HFFc6 (cell line): Measurements from ENCODE around the gene RABGAP1L. TPM values are rescaled to one million over a fixed set of nuclear protein-coding genes. Genes with fewer than 3 reads are reported as not detected.

ENCODE experiments used
- DNase-seq: peaks from one replicate; pipeline ENCODE4 v3.0.0-alpha.2; 2018
- H3K27ac Mint-ChIP-seq: 2 replicates; pipeline ENCODE4 v1.8.0; 2020; ENCODE audit warnings: mild to moderate bottlenecking, mixed read lengths
- H3K27me3 Mint-ChIP-seq: 2 replicates; pipeline ENCODE4 v1.8.0; 2021; ENCODE audit warnings: mild to moderate bottlenecking, moderate library complexity, mixed read lengths; ENCODE audit not compliant: insufficient read depth
- H3K36me3 Mint-ChIP-seq: 2 replicates; pipeline ENCODE4 v1.8.0; 2021; ENCODE audit warnings: low read depth, mixed read lengths
- H3K4me1 Mint-ChIP-seq: 2 replicates; pipeline ENCODE4 v1.8.0; 2020; ENCODE audit warnings: low read depth, mixed read lengths
- H3K4me3 Mint-ChIP-seq: 2 replicates; pipeline ENCODE4 v1.8.0; 2020; ENCODE audit warnings: mild to moderate bottlenecking, moderate library complexity, mixed read lengths
- H3K9me3 Mint-ChIP-seq: 2 replicates; pipeline ENCODE4 v1.8.0; 2020; ENCODE audit warnings: mild to moderate bottlenecking, mixed read lengths
- CTCF ChIP-seq: fragments of 200-600 bp; sonication (generic); IDR thresholded peaks from 2 replicates; pipeline ENCODE4 v1.5.0; 2021; ENCODE audit warnings: antibody characterized with exemption, mild to moderate bottlenecking
- total RNA-seq, 6 experiments: library from RNA; stranded (reverse); fragmentation: NEBNext Ultra II Directional; extraction: Animal tissue kit (Norgen Biotek cat#: 25700); gene quantifications; 2 replicates in 1 of 6; 3 replicates in 5 of 6; pipeline ENCODE4 v1.2.3, GENCODE V29; 2021

RABGAP1L gene
- total RNA-seq, 6 experiments from 2014 or later, result 14.5 to 16.9 (median 16.0) TPM

- TF ChIP-seq CTCF, result no peak
- no peak for DNase-seq
- no peak overlapping the region for H3K27ac Mint-ChIP-seq
Measured at GRCh38 chr1:174942547-174943255, 783.4 kb downstream of the RABGAP1L start.

GRCh38 chr1:174946031-174946430 lies 786.7 kb downstream of the RABGAP1L start:
- no peaks in the 10 kb centered on the region for H3K36me3 Mint-ChIP-seq
- no peaks in the 10 kb centered on the region; the same call in 1 of the 2 replicates for H3K27me3 Mint-ChIP-seq
- H3K27ac Mint-ChIP-seq, result no peak overlapping the region
- no peak overlapping the region for H3K4me3 Mint-ChIP-seq
- no peaks in the 10 kb centered on the region for H3K9me3 Mint-ChIP-seq
- TF ChIP-seq CTCF, result no peak
- no peaks in the 10 kb centered on the region for H3K4me1 Mint-ChIP-seq
- DNase-seq, result no peak

More at GRCh38 chr1:174942547-174943255, 783.4 kb downstream of the RABGAP1L start:
- no peaks in the 10 kb centered on the region for H3K36me3 Mint-ChIP-seq
- H3K9me3 Mint-ChIP-seq, result no peaks in the 10 kb centered on the region
- no peaks in the 10 kb centered on the region; the same call in 1 of the 2 replicates for H3K27me3 Mint-ChIP-seq
- H3K4me3 Mint-ChIP-seq, result no peak overlapping the region
- H3K4me1 Mint-ChIP-seq, result peaks cover 5% of the 10 kb centered on the region; the same call in 1 of the 2 replicates

- no peaks in the 10 kb centered on the region for H3K4me1 Mint-ChIP-seq
- H3K4me3 Mint-ChIP-seq, result no peak overlapping the region
- no peaks in the 10 kb centered on the region for H3K27me3 Mint-ChIP-seq
- no peak for DNase-seq
- no peak overlapping the region for H3K27ac Mint-ChIP-seq
- TF ChIP-seq CTCF, result no peak
- no peaks in the 10 kb centered on the region for H3K36me3 Mint-ChIP-seq
- H3K9me3 Mint-ChIP-seq, result no peaks in the 10 kb centered on the region
Measured at GRCh38 chr1:174949061-174949460, 789.7 kb downstream of the RABGAP1L start.

GRCh38 chr1:174949645-174950044 lies 790.3 kb downstream of the RABGAP1L start:
- no peak overlapping the region for H3K4me3 Mint-ChIP-seq
- H3K4me1 Mint-ChIP-seq, result no peaks in the 10 kb centered on the region
- no peak for TF ChIP-seq CTCF
- no peaks in the 10 kb centered on the region for H3K9me3 Mint-ChIP-seq
- no peaks in the 10 kb centered on the region for H3K27me3 Mint-ChIP-seq
- DNase-seq, result no peak
- no peak overlapping the region for H3K27ac Mint-ChIP-seq
- H3K36me3 Mint-ChIP-seq, result no peaks in the 10 kb centered on the region

GRCh38 chr1:174953285-174954072 lies 794.2 kb downstream of the RABGAP1L start:
- H3K27ac Mint-ChIP-seq, result no peak overlapping the region
- no peaks in the 10 kb centered on the region for H3K9me3 Mint-ChIP-seq
- DNase-seq, result no peak
- H3K4me1 Mint-ChIP-seq, result no peaks in the 10 kb centered on the region
- H3K27me3 Mint-ChIP-seq, result no peaks in the 10 kb centered on the region
- no peak overlapping the region for H3K4me3 Mint-ChIP-seq
- H3K36me3 Mint-ChIP-seq, result no peaks in the 10 kb centered on the region
- no peak for TF ChIP-seq CTCF
